IPS-11a (cell line): ENCODE results near the gene ZCCHC4.

Experiments
- H3K4me3 ChIP-seq: one replicate; pipeline ENCODE4 v1.5.1; 2013; ENCODE audit warnings: low read depth, low read length, control low read depth

The ZCCHC4 gene

GRCh38 chr4:25312496-25313200 lies at the start of gene ZCCHC4:
Gene ZCCHC4, plus strand, starts transcription at chr4:25312774. Its CDS starts 36 bp downstream, at chr4:25312810.
- peak within 1 kb of the TSS; percentile 88 for H3K4me3 ChIP-seq

GRCh38 chr4:25271866-25272265 lies 40.7 kb upstream of the ZCCHC4 start:
- H3K4me3 ChIP-seq: no peak overlapping the region

- no peak overlapping the region for H3K4me3 ChIP-seq
Observed at GRCh38 chr4:25280210-25280609, 32.4 kb upstream of the ZCCHC4 start.

GRCh38 chr4:25283948-25284347 lies 28.6 kb upstream of the ZCCHC4 start:
- H3K4me3 ChIP-seq: no peak overlapping the region

- H3K4me3 ChIP-seq: no peak overlapping the region
Observed at GRCh38 chr4:25284466-25284865, 28.1 kb upstream of the ZCCHC4 start.

GRCh38 chr4:25290490-25291067 lies 22.0 kb upstream of the ZCCHC4 start:
- no peak overlapping the region for H3K4me3 ChIP-seq

- no peak overlapping the region for H3K4me3 ChIP-seq
Observed at GRCh38 chr4:25291158-25291733, 21.3 kb upstream of the ZCCHC4 start.

- no peak overlapping the region for H3K4me3 ChIP-seq
Observed at GRCh38 chr4:25297528-25298242, 14.9 kb upstream of the ZCCHC4 start.

- H3K4me3 ChIP-seq: no peak overlapping the region
Observed at GRCh38 chr4:25299476-25300203, 12.9 kb upstream of the ZCCHC4 start.

- H3K4me3 ChIP-seq: no peak overlapping the region
Observed at GRCh38 chr4:25301471-25301870, 11.1 kb upstream of the ZCCHC4 start.

- no peak overlapping the region for H3K4me3 ChIP-seq
Observed at GRCh38 chr4:25302626-25303025, 9.9 kb upstream of the ZCCHC4 start.

GRCh38 chr4:25303578-25303977 lies 9.0 kb upstream of the ZCCHC4 start:
- no peak overlapping the region for H3K4me3 ChIP-seq

GRCh38 chr4:25306518-25307057 lies 6.0 kb upstream of the ZCCHC4 start:
- no peak overlapping the region for H3K4me3 ChIP-seq

GRCh38 chr4:25307596-25307995 lies 5.0 kb upstream of the ZCCHC4 start:
- no peak overlapping the region for H3K4me3 ChIP-seq

- no peak overlapping the region for H3K4me3 ChIP-seq
Observed at GRCh38 chr4:25308306-25308705, 4.3 kb upstream of the ZCCHC4 start.

GRCh38 chr4:25308761-25309160 lies 3.8 kb upstream of the ZCCHC4 start:
- no peak overlapping the region for H3K4me3 ChIP-seq

- H3K4me3 ChIP-seq: no peak overlapping the region
Observed at GRCh38 chr4:25310066-25310802, 2.3 kb upstream of the ZCCHC4 start.

GRCh38 chr4:25310803-25311166 lies 1.8 kb upstream of the ZCCHC4 start:
- H3K4me3 ChIP-seq: no peak overlapping the region

- peak overlapping the region; percentile 88 for H3K4me3 ChIP-seq
Observed at GRCh38 chr4:25313201-25313895, 774 bp downstream of the ZCCHC4 start.

- no peak overlapping the region for H3K4me3 ChIP-seq
Observed at GRCh38 chr4:25320336-25320735, 7.8 kb downstream of the ZCCHC4 start.
